BJ (cell line): ENCODE measurements around the gene ZNF791. TPM values are rescaled to one million over a fixed set of nuclear protein-coding genes. Genes with fewer than 3 reads are reported as not detected.
A peak's percentile ranks its signal among the peaks of the same experiment; 100 is the strongest.

Experiments used
- CTCF ChIA-PET: fragments of 350-600 bp; formaldehyde crosslinking; extraction: SDS; loops from one replicate; lab custom pipeline; 2021; ENCODE audit warnings: antibody characterized with exemption, inconsistent platforms; lab: Yijun Ruan, JAX
- POLR2A ChIA-PET: fragments of 300-600 bp; sonication (Branson Sonifier 250); formaldehyde crosslinking; extraction: SDS; loops from one replicate; lab custom pipeline; 2021; ENCODE audit warnings: antibody characterized with exemption; lab: Charles Lee
- DNase-seq: peaks from one replicate; pipeline ENCODE4 v3.0.0-alpha.2; 2011; ENCODE audit warnings: low read depth
- H3K27me3 ChIP-seq: 2 replicates; pipeline ENCODE4 v1.6.0; 2011; ENCODE audit warnings: low read length; ENCODE audit not compliant: control insufficient read depth, insufficient read depth
- H3K36me3 ChIP-seq: 2 replicates; pipeline ENCODE4 v1.5.1; 2011; ENCODE audit warnings: low read length; ENCODE audit not compliant: control insufficient read depth, insufficient read depth
- H3K4me3 ChIP-seq: 2 replicates; pipeline ENCODE4 v1.5.1; 2011; ENCODE audit warnings: low read depth, mild to moderate bottlenecking, control low read depth, low read length
- CTCF ChIP-seq: IDR thresholded peaks from 2 replicates; pipeline ENCODE4 v1.5.1; 2011; ENCODE audit warnings: low read depth, mild to moderate bottlenecking, control low read depth, inconsistent platforms, low read length, moderate library complexity; ENCODE audit not compliant: insufficient read depth
- polyA plus RNA-seq: library from polyadenylated mRNA; depleted of rRNA; stranded (reverse); fragments of >200 nt; gene quantifications from 2 replicates; pipeline ENCODE4 v1.2.3, GENCODE V29; 2011

ZNF791 gene
- polyA plus RNA-seq, 1 experiment, result 7.7 TPM

- ChIA-PET CTCF (no interaction called here), POLR2A (no interaction called here)
- Histone ChIP-seq H3K36me3 (peaks cover 20% of the 10 kb centered on the region), H3K27me3 (no peaks in the 10 kb centered on the region), H3K4me3 (no peak overlapping the region)
- TF ChIP-seq CTCF, result no peak
- DNase-seq, result no peak
These were observed 18.5 kb downstream of the ZNF791 start for GRCh38 chr19:12629215-12629614.

- Histone ChIP-seq H3K36me3 (no peaks in the 10 kb centered on the region), H3K27me3 (no peaks in the 10 kb centered on the region), H3K4me3 (no peak overlapping the region)
- POLR2A ChIA-PET, result no interaction called here
- no peak for DNase-seq
- CTCF ChIA-PET, result no interaction called here
- no peak for TF ChIP-seq CTCF
These were observed 25.9 kb downstream of the ZNF791 start for GRCh38 chr19:12636631-12637030.

- Histone ChIP-seq H3K36me3 (no peaks in the 10 kb centered on the region), H3K4me3 (no peak overlapping the region), H3K27me3 (no peaks in the 10 kb centered on the region)
- ChIA-PET CTCF (interaction anchor here (0.6 to 2.6 kb wide), 2 partner anchors 15 to 1335 kb away, joined by 4 to 8 read pairs; no protein-coding TSS in a partner anchor), POLR2A (no interaction called here)
- TF ChIP-seq CTCF, result no peak
- no peak for DNase-seq
These were observed 28.0 kb downstream of the ZNF791 start for GRCh38 chr19:12638611-12639182.

- CTCF ChIA-PET, result interaction anchor here (0.6 to 2.6 kb wide), 16 partner anchors 9 to 88 kb away, joined by 3 to 8 read pairs (median 4); partner anchors contain the start of gene ZNF791
These were observed 29.3 kb downstream of the ZNF791 start for GRCh38 chr19:12639901-12640613.

More at GRCh38 chr19:12639901-12640613, 29.3 kb downstream of the ZNF791 start:
- no peaks in the 10 kb centered on the region for H3K36me3 ChIP-seq
- POLR2A ChIA-PET, result no interaction called here
- DNase-seq, result peak; percentile 26
- TF ChIP-seq CTCF, result peak; percentile 87
- H3K4me3 ChIP-seq, result no peak overlapping the region
- H3K27me3 ChIP-seq, result no peaks in the 10 kb centered on the region
